WTC11 (cell line): ENCODE measurements around the gene MID1. TPM values are rescaled to one million over a fixed set of nuclear protein-coding genes. Genes with fewer than 3 reads are reported as not detected.

ENCODE experiments used
- ATAC-seq: fragments of 200-7000 bp; cut with Tn5 transposase; 2 replicates; pipeline ENCODE4 v1.10.0; 2021; ENCODE audit warnings: mild to moderate bottlenecking, moderate library complexity
- CTCF ChIA-PET: fragments of 300-600 bp; sonication (Branson Sonifier 250); formaldehyde crosslinking; loops from one replicate; lab custom pipeline; 2021; ENCODE audit warnings: antibody characterized with exemption; lab: Charles Lee
- POLR2A ChIA-PET: fragments of 350-600 bp; sonication (Branson Sonifier 250); formaldehyde crosslinking; loops from one replicate; lab custom pipeline; 2021; ENCODE audit warnings: antibody characterized with exemption; lab: Charles Lee
- DNase-seq: peaks from one replicate; pipeline ENCODE4 v3.0.0; 2021; ENCODE audit warnings: low spot score
- H3K27ac Mint-ChIP-seq: 2 replicates; pipeline ENCODE4 v1.8.0; 2021; ENCODE audit warnings: mixed read lengths
- H3K27me3 Mint-ChIP-seq: 2 replicates; pipeline ENCODE4 v1.8.0; 2021; ENCODE audit warnings: low read depth, mild to moderate bottlenecking, moderate library complexity, mixed read lengths
- H3K36me3 Mint-ChIP-seq: 2 replicates; pipeline ENCODE4 v1.8.0; 2021; ENCODE audit warnings: mixed read lengths
- H3K4me1 Mint-ChIP-seq: 2 replicates; pipeline ENCODE4 v1.8.0; 2022; ENCODE audit warnings: mixed read lengths
- H3K4me3 Mint-ChIP-seq: 2 replicates; pipeline ENCODE4 v1.8.0; 2021; ENCODE audit warnings: mild to moderate bottlenecking, moderate library complexity, mixed read lengths
- H3K9me3 Mint-ChIP-seq: 2 replicates; pipeline ENCODE4 v1.8.0; 2021; ENCODE audit warnings: mixed read lengths
- CREM ChIP-seq: sonication (generic); formaldehyde crosslinking; IDR thresholded peaks from 2 replicates; pipeline ENCODE4 v1.8.1; 2022; ENCODE audit warnings: mild to moderate bottlenecking, missing genetic modification reagents, moderate library complexity
- EMX1 ChIP-seq: fragments of 250-450 bp; sonication (Bioruptor Pico); IDR thresholded peaks from 2 replicates; pipeline ENCODE4 v1.8.0; 2021; ENCODE audit warnings: mild to moderate bottlenecking
- FOXJ3 ChIP-seq: sonication (generic); formaldehyde crosslinking; IDR thresholded peaks from 2 replicates; pipeline ENCODE4 v1.9.0; 2021; ENCODE audit warnings: missing genetic modification reagents, mild to moderate bottlenecking, borderline replicate concordance
- FOXK1 ChIP-seq: sonication (generic); formaldehyde crosslinking; IDR thresholded peaks from 2 replicates; pipeline ENCODE4 v1.8.0; 2022; ENCODE audit warnings: mild to moderate bottlenecking, moderate library complexity, missing genetic modification reagents
- FOXP1 ChIP-seq: sonication (generic); formaldehyde crosslinking; IDR thresholded peaks from 2 replicates; pipeline ENCODE4 v1.8.0; 2022; ENCODE audit warnings: missing genetic modification reagents, mild to moderate bottlenecking, moderate library complexity, borderline replicate concordance
- GTF2I ChIP-seq: fragments of 250-450 bp; sonication (Bioruptor Pico); conservative IDR thresholded peaks from 2 replicates; pipeline ENCODE4 v1.4.0; 2021; ENCODE audit warnings: mild to moderate bottlenecking
- KAT7 ChIP-seq: sonication (generic); formaldehyde crosslinking; IDR thresholded peaks from 2 replicates; pipeline ENCODE4 v1.8.1; 2023; ENCODE audit warnings: missing genetic modification reagents, mild to moderate bottlenecking, borderline replicate concordance
- NFATC4 ChIP-seq: fragments of 250-450 bp; sonication (Bioruptor Pico); IDR thresholded peaks from 2 replicates; pipeline ENCODE4 v1.9.0; 2021; ENCODE audit warnings: mild to moderate bottlenecking
- NFE2L1 ChIP-seq: sonication (generic); formaldehyde crosslinking; IDR thresholded peaks from 2 replicates; pipeline ENCODE4 v1.8.1; 2023; ENCODE audit warnings: missing genetic modification reagents
- NR2C2 ChIP-seq: sonication (generic); formaldehyde crosslinking; IDR thresholded peaks from 2 replicates; pipeline ENCODE4 v1.8.0; 2022; ENCODE audit warnings: mild to moderate bottlenecking, missing genetic modification reagents
- RORB ChIP-seq: fragments of 250-450 bp; sonication (Bioruptor Pico); IDR thresholded peaks from 2 replicates; pipeline ENCODE4 v1.9.0; 2021; ENCODE audit warnings: mild to moderate bottlenecking
- SMAD3 ChIP-seq: sonication (generic); formaldehyde crosslinking; IDR thresholded peaks from 2 replicates; pipeline ENCODE4 v1.8.0; 2022; ENCODE audit warnings: missing genetic modification reagents, mild to moderate bottlenecking, borderline replicate concordance
- SMAD4 ChIP-seq: sonication (generic); formaldehyde crosslinking; IDR thresholded peaks from 2 replicates; pipeline ENCODE4 v1.8.0; 2022; ENCODE audit warnings: mild to moderate bottlenecking, missing genetic modification reagents
- ZBTB43 ChIP-seq: sonication (generic); formaldehyde crosslinking; IDR thresholded peaks from 2 replicates; pipeline ENCODE4 v1.8.1; 2023; ENCODE audit warnings: mild to moderate bottlenecking, missing genetic modification reagents
- ZNF138 ChIP-seq: sonication (generic); formaldehyde crosslinking; conservative IDR thresholded peaks from 2 replicates; pipeline ENCODE4 v1.8.1; 2022; ENCODE audit warnings: mild to moderate bottlenecking, moderate library complexity, missing genetic modification reagents
- ZNF281 ChIP-seq: sonication (generic); formaldehyde crosslinking; IDR thresholded peaks from 2 replicates; pipeline ENCODE4 v1.8.0; 2023; ENCODE audit warnings: mild to moderate bottlenecking, missing genetic modification reagents
- ZSCAN18 ChIP-seq: fragments of 250-450 bp; sonication (Bioruptor Pico); IDR thresholded peaks from 2 replicates; pipeline ENCODE4 v2.1.2; 2022; ENCODE audit warnings: mild to moderate bottlenecking, moderate library complexity
- total RNA-seq: library from RNA; stranded (reverse); gene quantifications from 3 replicates; pipeline ENCODE4 v1.2.3, GENCODE V29; 2021
- TF ChIP-seq, protein P1 (sequence below): sonication (generic); formaldehyde crosslinking; IDR thresholded peaks from 2 replicates; pipeline ENCODE4 v1.8.1; 2022; ENCODE audit warnings: low read depth, mild to moderate bottlenecking, moderate library complexity, missing genetic modification reagents, borderline replicate concordance
- TF ChIP-seq, protein P2 (sequence below): sonication (generic); formaldehyde crosslinking; IDR thresholded peaks from 2 replicates; pipeline ENCODE4 v1.8.1; 2023; ENCODE audit warnings: mild to moderate bottlenecking, missing genetic modification reagents, borderline replicate concordance

MID1 gene
- total RNA-seq, 1 experiment from 2014 or later = 52.2 TPM

DNA sequence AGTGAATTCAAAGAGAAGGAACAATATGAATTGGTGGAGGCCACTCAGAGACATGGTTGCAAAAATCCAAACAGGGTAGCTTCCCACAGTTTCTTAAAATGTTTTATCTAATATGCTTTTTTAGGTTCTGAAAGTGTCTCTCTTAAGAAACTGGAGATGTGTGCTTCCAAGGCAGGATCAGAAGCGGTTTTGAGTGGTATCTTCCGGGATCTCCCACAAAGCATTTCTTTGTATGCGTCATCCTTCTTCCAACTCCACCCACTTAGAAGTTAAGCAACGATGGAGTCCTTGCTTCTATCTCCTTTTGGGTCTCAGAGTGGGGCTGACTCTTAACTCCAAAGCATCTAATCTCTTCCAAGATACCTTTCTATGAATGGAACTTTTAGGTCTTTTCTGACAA, 196.7 kb downstream of the MID1 start:
- Mint-ChIP-seq H3K4me1 (peaks cover 4% of the 10 kb centered on the region), H3K27ac (no peak overlapping the region), H3K36me3 (no peaks in the 10 kb centered on the region), H3K9me3 (no peaks in the 10 kb centered on the region), H3K4me3 (no peak overlapping the region), H3K27me3 (no peaks in the 10 kb centered on the region; the same call in 1 of the 2 replicates)
- ATAC-seq (no peak), DNase-seq (no peak)
- TF ChIP-seq SMAD3 = no peak
- CTCF ChIA-PET = no interaction called here
- POLR2A ChIA-PET = no interaction called here

- TF ChIP-seq NR2C2 (no peak), SMAD4 (CRISPR knock-in tag) (no peak), FOXJ3 (CRISPR knock-in tag) (no peak), CREM (no peak), ZSCAN18 (no peak), GTF2I (CRISPR knock-in tag) (no peak), EMX1 (CRISPR knock-in tag) (no peak), ZBTB43 (CRISPR knock-in tag) (no peak), NFATC4 (CRISPR knock-in tag) (no peak), KAT7 (CRISPR knock-in tag) (no peak)
- TF ChIP-seq, protein P1, sequence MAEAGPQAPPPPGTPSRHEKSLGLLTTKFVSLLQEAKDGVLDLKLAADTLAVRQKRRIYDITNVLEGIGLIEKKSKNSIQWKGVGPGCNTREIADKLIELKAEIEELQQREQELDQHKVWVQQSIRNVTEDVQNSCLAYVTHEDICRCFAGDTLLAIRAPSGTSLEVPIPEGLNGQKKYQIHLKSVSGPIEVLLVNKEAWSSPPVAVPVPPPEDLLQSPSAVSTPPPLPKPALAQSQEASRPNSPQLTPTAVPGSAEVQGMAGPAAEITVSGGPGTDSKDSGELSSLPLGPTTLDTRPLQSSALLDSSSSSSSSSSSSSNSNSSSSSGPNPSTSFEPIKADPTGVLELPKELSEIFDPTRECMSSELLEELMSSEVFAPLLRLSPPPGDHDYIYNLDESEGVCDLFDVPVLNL (CRISPR knock-in tag) = no peak
- TF ChIP-seq, protein P2, sequence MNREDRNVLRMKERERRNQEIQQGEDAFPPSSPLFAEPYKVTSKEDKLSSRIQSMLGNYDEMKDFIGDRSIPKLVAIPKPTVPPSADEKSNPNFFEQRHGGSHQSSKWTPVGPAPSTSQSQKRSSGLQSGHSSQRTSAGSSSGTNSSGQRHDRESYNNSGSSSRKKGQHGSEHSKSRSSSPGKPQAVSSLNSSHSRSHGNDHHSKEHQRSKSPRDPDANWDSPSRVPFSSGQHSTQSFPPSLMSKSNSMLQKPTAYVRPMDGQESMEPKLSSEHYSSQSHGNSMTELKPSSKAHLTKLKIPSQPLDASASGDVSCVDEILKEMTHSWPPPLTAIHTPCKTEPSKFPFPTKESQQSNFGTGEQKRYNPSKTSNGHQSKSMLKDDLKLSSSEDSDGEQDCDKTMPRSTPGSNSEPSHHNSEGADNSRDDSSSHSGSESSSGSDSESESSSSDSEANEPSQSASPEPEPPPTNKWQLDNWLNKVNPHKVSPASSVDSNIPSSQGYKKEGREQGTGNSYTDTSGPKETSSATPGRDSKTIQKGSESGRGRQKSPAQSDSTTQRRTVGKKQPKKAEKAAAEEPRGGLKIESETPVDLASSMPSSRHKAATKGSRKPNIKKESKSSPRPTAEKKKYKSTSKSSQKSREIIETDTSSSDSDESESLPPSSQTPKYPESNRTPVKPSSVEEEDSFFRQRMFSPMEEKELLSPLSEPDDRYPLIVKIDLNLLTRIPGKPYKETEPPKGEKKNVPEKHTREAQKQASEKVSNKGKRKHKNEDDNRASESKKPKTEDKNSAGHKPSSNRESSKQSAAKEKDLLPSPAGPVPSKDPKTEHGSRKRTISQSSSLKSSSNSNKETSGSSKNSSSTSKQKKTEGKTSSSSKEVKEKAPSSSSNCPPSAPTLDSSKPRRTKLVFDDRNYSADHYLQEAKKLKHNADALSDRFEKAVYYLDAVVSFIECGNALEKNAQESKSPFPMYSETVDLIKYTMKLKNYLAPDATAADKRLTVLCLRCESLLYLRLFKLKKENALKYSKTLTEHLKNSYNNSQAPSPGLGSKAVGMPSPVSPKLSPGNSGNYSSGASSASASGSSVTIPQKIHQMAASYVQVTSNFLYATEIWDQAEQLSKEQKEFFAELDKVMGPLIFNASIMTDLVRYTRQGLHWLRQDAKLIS (CRISPR knock-in tag) = no peak
- TF ChIP-seq, all 79 proteins: peak for 0
- Mint-ChIP-seq H3K9me3 (no peaks in the 10 kb centered on the region), H3K27ac (no peak overlapping the region), H3K36me3 (no peaks in the 10 kb centered on the region), H3K4me1 (peaks cover 4% of the 10 kb centered on the region), H3K27me3 (no peaks in the 10 kb centered on the region; the same call in 1 of the 2 replicates), H3K4me3 (no peak overlapping the region)
- ATAC-seq = no peak
- DNase-seq = no peak
- ChIA-PET POLR2A (no interaction called here), CTCF (no interaction called here)
Observed at GRCh38 chrX:10420134-10420533, 200.3 kb downstream of the MID1 start.

GRCh38 chrX:10416424-10416823, 204.0 kb downstream of the MID1 start:
- no peak for DNase-seq
- Mint-ChIP-seq H3K36me3 (no peaks in the 10 kb centered on the region), H3K9me3 (no peaks in the 10 kb centered on the region), H3K27ac (no peak overlapping the region), H3K27me3 (no peaks in the 10 kb centered on the region; the same call in 1 of the 2 replicates), H3K4me3 (no peak overlapping the region), H3K4me1 (peaks cover 4% of the 10 kb centered on the region)
- ATAC-seq = no peak
- TF ChIP-seq FOXP1 (CRISPR knock-in tag) (no peak), NFE2L1 (CRISPR knock-in tag) (no peak), ZNF281 (CRISPR knock-in tag) (no peak), ZNF138 (CRISPR knock-in tag) (no peak), FOXK1 (CRISPR knock-in tag) (no peak), RORB (CRISPR knock-in tag) (no peak)
- ChIA-PET POLR2A (no interaction called here), CTCF (no interaction called here)
